ENCODE data around the gene TMEM178B. TPM values are rescaled to one million over a fixed set of nuclear protein-coding genes. Genes with fewer than 3 reads are reported as not detected.

TMEM178B gene
- polyA plus RNA-seq, 1 donor (not counting 4 experiments of a cell fraction or from before 2014, with no cell fraction given) = not detected

DNA sequence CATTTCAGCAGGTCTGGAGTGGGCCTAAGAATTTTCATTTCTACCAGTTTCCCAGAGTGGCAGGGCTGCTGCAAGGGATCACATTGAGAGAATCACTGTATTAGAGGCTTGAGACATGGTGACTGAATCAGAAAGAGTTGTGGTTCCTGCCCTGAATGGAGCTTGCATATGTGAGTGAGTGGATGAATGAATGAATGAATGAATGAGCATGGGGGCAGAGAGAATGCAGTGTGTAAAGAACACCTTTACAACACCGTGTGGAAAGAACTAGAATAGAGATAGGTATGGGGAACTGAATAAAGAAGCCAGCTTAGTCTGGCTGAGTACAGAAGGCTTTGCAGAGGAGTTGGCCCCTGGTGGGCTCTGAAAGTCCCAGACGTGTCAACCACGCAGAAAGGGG lies 334.6 kb downstream of the TMEM178B start:
- H3K9me1 ChIP-seq (ENCODE audit: control insufficient read depth, extremely low read depth, insufficient read depth, low read length) = no peaks in the 10 kb centered on the region
- no peaks in the 10 kb centered on the region for H3K36me3 ChIP-seq (ENCODE audit: control insufficient read depth in 2 of 2, extremely low read depth in 1 of 2, insufficient read depth in 2 of 2, low read length in 2 of 2)
- H3K79me2 ChIP-seq (ENCODE audit: control insufficient read depth, insufficient read depth, low read length) = no peaks in the 10 kb centered on the region
- TF ChIP-seq CTCF (optimal IDR thresholded peaks at IDR 0.05 in 1 of 3, IDR thresholded peaks at IDR 0.05 in 1 of 3, conservative IDR thresholded peaks at IDR 0.05 in 1 of 3; ENCODE audit: extremely low read depth in 1 of 3, insufficient read depth in 2 of 3, low read length in 3 of 3) (no peak), EZH2 (IDR thresholded peaks at IDR 0.05; ENCODE audit: low read length) (no peak)
- no peaks in the 10 kb centered on the region for H3K4me1 ChIP-seq (ENCODE audit: control insufficient read depth, extremely low read depth, insufficient read depth, low read length)
- H3K27ac ChIP-seq (ENCODE audit: control insufficient read depth, insufficient read depth, low read length) = no peak overlapping the region
- no peak overlapping the region for H3K4me3 ChIP-seq (ENCODE audit: control insufficient read depth in 2 of 3, extremely low read depth in 1 of 3, insufficient read depth in 2 of 3, low read depth in 1 of 3, low read length in 3 of 3)
- no peaks in the 10 kb centered on the region for H3K9me3 ChIP-seq (ENCODE audit: control insufficient read depth, low read depth, low read length)
- no peak overlapping the region for H3K9ac ChIP-seq (ENCODE audit: control insufficient read depth, extremely low read depth, insufficient read depth, low read length)
- H3K4me2 ChIP-seq (ENCODE audit: control insufficient read depth, extremely low read depth, insufficient read depth, low read depth, low read length) = no peak overlapping the region
- no peak for FAIRE-seq
- no peaks in the 10 kb centered on the region for H3K27me3 ChIP-seq (ENCODE audit: control insufficient read depth, extremely low read depth, insufficient read depth, low read length)
- dilution Hi-C loops (cut with MboI; ENCODE audit: extremely low pct_ligation_motif_present, low sequenced_read_pairs) = no loop called here
- no peak overlapping the region for H2AFZ ChIP-seq (ENCODE audit: control insufficient read depth, low read length)
- no peaks in the 10 kb centered on the region for H4K20me1 ChIP-seq (ENCODE audit: control insufficient read depth, extremely low read depth, insufficient read depth, low read length)
- DNase-seq (ENCODE audit: low read depth, low spot score) = no peak

DNA sequence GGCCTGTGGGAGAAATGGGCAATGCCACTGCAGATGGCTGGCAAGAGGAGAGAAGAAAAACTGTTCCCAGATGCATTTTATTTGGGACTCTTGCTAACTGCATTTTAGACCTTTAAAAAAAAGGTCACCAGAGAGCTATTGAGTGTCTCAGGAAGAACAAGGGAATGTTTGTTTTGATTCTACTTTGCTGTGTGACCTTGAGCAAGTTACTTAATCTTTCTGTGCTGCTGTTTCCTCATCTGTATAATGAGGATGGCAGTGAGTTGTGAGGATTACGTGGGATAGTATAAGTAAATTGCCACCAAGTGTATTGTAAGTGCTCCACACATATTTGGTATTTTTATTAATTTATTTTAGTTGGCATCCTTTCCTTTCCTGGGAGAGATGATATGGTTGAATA lies 335.4 kb downstream of the TMEM178B start:
- Histone ChIP-seq H2AFZ (ENCODE audit: control insufficient read depth, low read length) (no peak overlapping the region), H3K9ac (ENCODE audit: control insufficient read depth, extremely low read depth, insufficient read depth, low read length) (no peak overlapping the region), H3K27ac (ENCODE audit: control insufficient read depth, insufficient read depth, low read length) (no peak overlapping the region), H3K4me2 (ENCODE audit: control insufficient read depth, extremely low read depth, insufficient read depth, low read depth, low read length) (no peak overlapping the region), H3K9me1 (ENCODE audit: control insufficient read depth, extremely low read depth, insufficient read depth, low read length) (no peaks in the 10 kb centered on the region), H3K4me1 (ENCODE audit: control insufficient read depth, extremely low read depth, insufficient read depth, low read length) (no peaks in the 10 kb centered on the region), H3K36me3 (ENCODE audit: control insufficient read depth in 2 of 2, extremely low read depth in 1 of 2, insufficient read depth in 2 of 2, low read length in 2 of 2) (no peaks in the 10 kb centered on the region), H4K20me1 (ENCODE audit: control insufficient read depth, extremely low read depth, insufficient read depth, low read length) (no peaks in the 10 kb centered on the region), H3K79me2 (ENCODE audit: control insufficient read depth, insufficient read depth, low read length) (no peaks in the 10 kb centered on the region), H3K4me3 (ENCODE audit: control insufficient read depth in 2 of 3, extremely low read depth in 1 of 3, insufficient read depth in 2 of 3, low read depth in 1 of 3, low read length in 3 of 3) (no peak overlapping the region), H3K27me3 (ENCODE audit: control insufficient read depth, extremely low read depth, insufficient read depth, low read length) (no peaks in the 10 kb centered on the region), H3K9me3 (ENCODE audit: control insufficient read depth, low read depth, low read length) (no peaks in the 10 kb centered on the region)
- no peak for DNase-seq (ENCODE audit: low read depth, low spot score)
- dilution Hi-C loops (cut with MboI; ENCODE audit: extremely low pct_ligation_motif_present, low sequenced_read_pairs) = no loop called here
- no peak for TF ChIP-seq CTCF (optimal IDR thresholded peaks at IDR 0.05 in 1 of 3, IDR thresholded peaks at IDR 0.05 in 1 of 3, conservative IDR thresholded peaks at IDR 0.05 in 1 of 3; ENCODE audit: extremely low read depth in 1 of 3, insufficient read depth in 2 of 3, low read length in 3 of 3)
- TF ChIP-seq EZH2 (IDR thresholded peaks at IDR 0.05; ENCODE audit: low read length) = no peak
- no peak for FAIRE-seq
